ENCODE measurements around the gene NDUFB7. TPM values are rescaled to one million over a fixed set of nuclear protein-coding genes. Genes with fewer than 3 reads are reported as not detected.

The NDUFB7 gene
- polyA plus RNA-seq, 1 donor from 2014 or later = 224 TPM

DNA sequence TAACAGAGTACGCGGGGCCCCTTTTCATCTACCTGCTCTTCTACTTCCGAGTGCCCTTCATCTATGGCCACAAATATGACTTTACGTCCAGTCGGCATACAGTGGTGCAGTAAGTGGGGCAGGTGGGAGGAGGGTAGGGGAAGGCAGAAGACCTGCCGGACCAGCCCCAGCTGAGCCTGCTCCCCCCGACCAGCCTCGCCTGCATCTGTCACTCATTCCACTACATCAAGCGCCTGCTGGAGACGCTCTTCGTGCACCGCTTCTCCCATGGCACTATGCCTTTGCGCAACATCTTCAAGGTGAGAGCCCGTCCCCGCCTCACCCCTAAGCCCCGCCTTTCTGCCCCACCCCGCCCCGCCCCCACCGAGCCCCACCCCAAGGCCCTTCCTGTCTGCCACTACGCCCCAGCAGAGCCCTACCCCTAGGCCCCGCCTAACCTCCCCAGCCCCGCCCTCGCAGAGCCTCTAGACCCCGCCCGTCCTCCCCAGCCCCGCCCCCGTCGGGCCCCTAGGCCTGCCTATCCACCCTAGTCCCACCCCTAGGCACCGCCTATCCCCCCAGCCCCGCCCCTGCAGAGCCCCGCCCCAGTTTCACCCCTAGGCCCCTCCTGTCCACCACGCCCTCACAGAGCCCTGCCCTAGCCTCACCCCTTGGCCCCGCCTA is 7.7 kb downstream of the NDUFB7 start:
- Mint-ChIP-seq H3K4me3 (no peak overlapping the region), H3K27me3 (no peaks in the 10 kb centered on the region), H3K27ac (peak overlapping the region in 1 of 3 donors; percentile 59), H3K4me1 (peaks cover 8 to 16% (median 8%) of the 10 kb centered on the region in 3 donors), H3K36me3 (no peaks in the 10 kb centered on the region), H3K9me3 (no peaks in the 10 kb centered on the region)

DNA sequence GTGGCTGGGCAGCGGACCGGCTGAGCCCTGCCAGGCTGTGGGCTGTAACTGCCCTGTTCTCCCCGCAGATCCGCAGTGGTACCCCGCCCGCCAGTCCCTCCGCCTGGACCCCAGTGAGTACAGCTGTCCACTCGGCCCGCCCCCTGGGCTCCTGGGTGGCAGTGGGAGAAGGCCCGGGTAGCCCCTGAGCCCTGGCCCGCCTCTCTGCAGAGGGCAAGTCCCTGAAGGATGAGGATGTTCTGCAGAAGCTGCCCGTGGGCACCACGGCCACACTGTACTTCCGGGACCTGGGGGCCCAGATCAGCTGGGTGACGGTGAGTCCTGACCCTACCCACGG is 8.3 kb downstream of the NDUFB7 start:
- H3K4me3 Mint-ChIP-seq = no peak overlapping the region
- peaks cover 8 to 15% (median 8%) of the 10 kb centered on the region in 3 donors for H3K4me1 Mint-ChIP-seq
- H3K9me3 Mint-ChIP-seq = no peaks in the 10 kb centered on the region
- H3K36me3 Mint-ChIP-seq = no peaks in the 10 kb centered on the region
- H3K27me3 Mint-ChIP-seq = no peaks in the 10 kb centered on the region
- H3K27ac Mint-ChIP-seq = no peak overlapping the region

DNA sequence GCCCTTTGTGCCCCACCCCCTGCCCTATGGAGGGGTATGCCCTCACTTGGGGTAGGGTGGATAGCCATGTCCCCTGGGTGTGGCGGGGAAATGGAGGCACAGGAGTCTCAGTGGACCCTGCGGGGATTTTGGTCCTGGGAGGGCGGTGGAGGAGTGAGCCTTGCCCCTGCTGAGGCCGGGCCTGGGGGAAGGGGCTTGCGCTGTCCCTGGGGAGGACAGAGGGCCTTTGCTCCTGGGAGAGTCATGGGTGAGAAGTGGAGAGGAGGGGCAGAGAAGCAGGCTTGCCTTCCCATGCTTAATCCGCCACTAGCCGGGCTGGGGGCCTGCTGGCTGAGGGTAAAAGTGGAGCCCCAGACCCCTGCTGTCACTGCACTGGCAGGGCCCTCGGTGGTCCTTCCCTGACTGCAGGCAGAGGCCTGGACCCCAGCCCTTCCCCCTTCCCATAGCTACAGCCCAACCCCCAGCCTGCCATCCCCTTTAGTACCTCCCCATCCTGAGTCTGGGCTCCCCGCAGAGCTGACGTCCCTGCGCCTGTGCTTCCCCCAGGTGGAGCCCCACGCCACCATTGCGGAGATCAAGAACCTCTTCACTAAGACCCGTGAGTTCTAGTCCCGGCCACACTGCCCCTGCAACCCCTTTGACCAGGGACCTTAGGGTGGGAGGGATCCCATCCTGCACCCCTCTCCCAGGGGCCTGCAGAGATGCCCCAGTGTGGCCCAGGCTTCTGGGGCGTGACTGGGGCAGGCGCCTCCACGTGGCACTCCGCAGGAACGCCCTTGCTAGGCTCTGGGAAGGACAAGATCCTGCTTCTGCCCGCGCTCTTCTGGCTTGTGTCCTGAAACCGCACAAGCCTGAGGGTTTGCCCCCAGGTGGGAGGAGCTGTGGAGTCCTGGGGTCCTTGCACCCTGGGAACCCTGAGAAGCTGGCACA is 8.9 kb downstream of the NDUFB7 start:
- Mint-ChIP-seq H3K9me3 (no peaks in the 10 kb centered on the region), H3K4me1 (peaks cover 4 to 14% (median 4%) of the 10 kb centered on the region in 3 donors), H3K36me3 (no peaks in the 10 kb centered on the region), H3K27me3 (no peaks in the 10 kb centered on the region), H3K4me3 (no peak overlapping the region), H3K27ac (peak overlapping the region in 1 of 3 donors; percentile 86)

DNA sequence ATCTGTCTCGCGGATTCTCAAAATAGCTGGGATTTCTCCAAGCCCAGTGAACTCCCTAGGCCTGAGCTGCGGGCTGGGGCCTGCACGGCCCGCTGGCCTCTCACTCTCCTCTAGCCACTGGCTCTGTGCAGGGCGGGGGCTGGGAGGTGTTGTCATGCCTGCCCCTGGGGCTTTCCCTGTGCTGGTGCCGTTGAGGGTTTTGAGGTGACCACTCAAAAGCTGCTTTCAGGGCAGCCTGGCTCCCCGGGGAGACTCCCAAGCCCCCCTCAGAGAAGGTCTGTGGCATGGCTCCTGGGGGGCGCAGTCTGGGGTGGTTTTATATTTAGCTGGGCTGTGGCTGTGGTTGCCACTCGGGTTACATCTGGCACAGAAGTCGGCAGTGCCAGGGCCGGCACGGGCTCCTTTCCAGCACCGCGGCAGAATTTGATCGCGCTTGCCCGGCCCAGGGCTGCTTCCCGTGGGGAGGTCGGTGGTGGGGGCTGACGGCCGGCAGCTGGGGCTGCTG is 10.0 kb downstream of the NDUFB7 start:
- H3K27me3 Mint-ChIP-seq = no peaks in the 10 kb centered on the region
- peaks cover 4 to 7% (median 4%) of the 10 kb centered on the region in 3 donors for H3K4me1 Mint-ChIP-seq
- H3K27ac Mint-ChIP-seq = no peak overlapping the region
- H3K4me3 Mint-ChIP-seq = no peak overlapping the region
- H3K9me3 Mint-ChIP-seq = no peaks in the 10 kb centered on the region
- H3K36me3 Mint-ChIP-seq = no peaks in the 10 kb centered on the region

DNA sequence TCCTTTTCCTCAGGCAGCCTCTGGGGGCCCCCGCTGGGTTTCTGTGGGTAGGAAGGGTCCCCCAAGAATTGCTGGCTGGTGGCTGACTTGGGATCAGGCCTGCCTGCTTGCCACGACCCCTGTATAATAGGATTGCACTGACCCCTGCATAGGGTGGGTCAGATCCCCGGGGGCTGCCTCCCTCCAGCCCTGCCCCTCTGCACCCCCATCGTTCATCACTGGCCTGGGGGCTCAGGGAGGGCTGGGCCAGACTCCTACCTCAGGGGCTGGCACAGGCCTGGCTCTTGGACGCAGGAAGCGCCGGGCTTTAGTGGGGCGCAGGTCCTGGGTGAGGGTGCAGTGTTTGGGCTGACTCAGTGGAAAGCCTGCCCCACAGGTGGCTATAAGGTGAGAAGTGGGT is 10.6 kb downstream of the NDUFB7 start:
- no peaks in the 10 kb centered on the region for H3K27me3 Mint-ChIP-seq
- H3K4me3 Mint-ChIP-seq = no peak overlapping the region
- peaks cover 8 to 13% (median 9%) of the 10 kb centered on the region in 3 donors for H3K4me1 Mint-ChIP-seq
- no peak overlapping the region for H3K27ac Mint-ChIP-seq
- no peaks in the 10 kb centered on the region for H3K9me3 Mint-ChIP-seq
- no peaks in the 10 kb centered on the region for H3K36me3 Mint-ChIP-seq

DNA sequence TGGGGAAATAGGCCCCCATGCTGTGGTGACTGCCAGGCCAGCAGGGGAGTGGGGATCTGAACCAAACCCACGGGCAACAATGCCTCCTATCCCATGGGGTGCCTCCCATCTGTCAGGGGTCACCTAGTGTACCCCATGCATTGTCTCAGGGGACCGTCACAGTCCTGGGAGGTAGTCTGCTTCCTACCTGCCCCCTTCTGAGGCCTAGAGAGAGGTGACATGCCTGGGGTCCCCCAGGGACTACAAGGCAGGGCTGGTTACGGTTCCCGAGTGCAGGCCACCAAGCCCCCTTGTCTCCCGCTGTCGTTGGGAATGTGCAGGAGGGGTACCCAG is 11.1 kb downstream of the NDUFB7 start:
- H3K9me3 Mint-ChIP-seq = no peaks in the 10 kb centered on the region
- no peaks in the 10 kb centered on the region for H3K36me3 Mint-ChIP-seq
- peak overlapping the region in 1 of 4 donors; percentile 12 for H3K4me3 Mint-ChIP-seq
- peaks cover 8 to 13% (median 13%) of the 10 kb centered on the region in 3 donors for H3K4me1 Mint-ChIP-seq
- no peaks in the 10 kb centered on the region for H3K27me3 Mint-ChIP-seq
- H3K27ac Mint-ChIP-seq = no peak overlapping the region

DNA sequence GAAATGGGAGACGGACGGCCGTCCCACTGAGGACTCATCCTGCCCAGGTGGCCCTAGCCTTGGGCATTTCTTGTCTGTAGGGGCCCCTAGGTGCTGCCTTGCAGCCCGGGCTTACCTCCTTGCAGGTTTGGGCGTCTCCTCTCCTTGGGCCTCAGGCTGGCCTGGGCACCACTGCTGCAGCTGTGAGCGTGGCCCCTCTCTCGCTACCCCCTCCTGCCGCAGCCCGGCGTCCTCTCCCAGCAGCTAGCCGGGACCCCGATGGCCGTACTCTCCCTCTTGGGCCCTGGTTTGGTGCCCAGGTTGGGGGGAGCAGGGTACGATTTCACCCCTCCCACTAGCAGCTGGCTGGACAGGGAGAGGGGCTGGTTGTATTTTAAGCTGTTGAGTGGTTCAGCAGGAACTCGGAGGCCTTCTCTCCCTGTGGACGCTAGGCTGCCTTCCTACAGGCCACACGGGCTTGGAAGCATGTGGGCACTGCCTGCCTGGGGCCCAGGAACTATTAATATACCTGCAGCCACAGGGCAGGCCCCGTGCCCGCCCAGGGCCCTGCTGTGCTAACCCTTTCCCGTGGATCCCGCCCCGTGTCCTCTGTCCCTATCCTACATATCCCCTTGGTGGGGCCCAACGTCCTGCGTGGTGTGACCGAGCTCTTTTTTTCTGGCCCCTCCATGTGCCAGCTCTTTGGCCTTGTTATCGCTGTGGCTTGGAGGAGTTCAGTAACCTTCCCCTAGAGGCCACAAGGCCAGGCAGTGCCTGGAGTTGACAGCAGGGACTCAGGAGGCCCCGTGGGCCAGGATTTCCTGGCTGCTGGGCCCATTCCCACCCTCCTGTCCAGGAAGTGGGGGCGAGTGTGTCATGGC is 11.7 kb downstream of the NDUFB7 start:
- Mint-ChIP-seq H3K4me1 (peaks cover 8 to 13% (median 13%) of the 10 kb centered on the region in 3 donors), H3K36me3 (no peaks in the 10 kb centered on the region), H3K9me3 (no peaks in the 10 kb centered on the region), H3K27ac (no peak overlapping the region), H3K27me3 (no peaks in the 10 kb centered on the region), H3K4me3 (peak overlapping the region in 1 of 4 donors; percentile 12)

DNA sequence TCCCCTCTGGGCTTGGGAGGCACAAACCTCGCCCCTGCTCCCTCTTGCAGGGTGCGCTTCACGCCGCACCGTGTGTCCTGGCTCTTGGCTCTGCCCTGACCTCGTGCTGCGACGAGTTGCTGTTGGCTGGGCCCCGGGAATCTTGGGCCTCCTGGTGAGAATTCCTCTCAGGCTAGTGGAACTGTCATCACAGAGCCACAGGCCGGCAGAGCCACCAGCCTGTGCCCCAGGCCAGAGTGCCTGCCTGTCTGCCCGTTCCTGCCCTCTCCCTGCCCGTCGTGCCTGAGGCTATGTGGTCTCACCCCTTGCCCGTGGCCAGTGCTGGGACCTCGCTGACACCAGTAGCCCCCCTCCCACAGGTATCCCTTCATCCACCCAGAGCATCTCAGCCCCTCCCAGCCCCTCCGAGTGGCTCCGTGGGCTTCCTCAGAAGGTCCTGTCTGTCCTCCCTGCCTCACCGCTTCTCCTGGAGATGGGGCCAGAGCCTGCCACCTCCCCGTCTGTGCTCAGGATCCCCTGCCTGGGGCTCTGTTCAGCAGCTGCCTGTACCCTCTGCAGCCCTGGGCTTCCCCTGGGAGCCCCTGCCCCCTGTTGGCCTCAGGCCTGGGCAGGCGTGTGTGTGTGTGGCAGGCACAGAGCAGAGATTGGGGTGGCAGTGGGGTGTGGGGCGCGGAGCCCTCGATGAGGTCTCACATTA is 13.3 kb downstream of the NDUFB7 start:
- Mint-ChIP-seq H3K4me3 (no peak overlapping the region), H3K4me1 (peaks cover 12 to 13% (median 13%) of the 10 kb centered on the region in 3 donors), H3K36me3 (no peaks in the 10 kb centered on the region), H3K27ac (no peak overlapping the region), H3K27me3 (no peaks in the 10 kb centered on the region), H3K9me3 (no peaks in the 10 kb centered on the region)

DNA sequence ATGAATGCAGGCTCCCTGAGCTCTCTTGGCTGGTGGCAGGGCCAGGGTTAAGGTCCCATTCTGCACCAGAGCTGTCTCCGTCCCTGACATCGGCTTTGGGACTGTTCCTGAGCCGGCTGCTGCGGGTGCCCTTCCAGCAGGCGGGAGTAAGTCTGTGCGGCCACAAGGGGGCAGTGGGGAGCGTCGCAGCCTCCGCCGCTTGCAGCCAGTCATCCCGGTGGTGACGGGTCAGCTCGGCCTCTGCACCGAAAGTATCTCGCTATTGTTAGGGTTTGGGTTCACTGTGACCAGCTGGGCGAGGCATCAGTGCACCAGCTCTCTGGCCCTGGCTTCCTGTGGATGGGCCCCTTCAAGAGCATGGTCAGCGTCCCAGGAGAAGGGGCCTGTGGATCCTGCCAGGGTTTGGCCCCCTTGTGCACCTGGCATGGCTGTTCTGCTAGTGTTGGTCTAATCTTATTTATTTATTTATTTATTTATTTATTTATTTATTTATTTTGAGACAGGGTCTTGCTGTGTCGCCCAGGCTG is 15.1 kb downstream of the NDUFB7 start:
- peak overlapping the region in 2 of 4 donors; percentile 58 to 60 for H3K4me3 Mint-ChIP-seq
- H3K27ac Mint-ChIP-seq = peak overlapping the region in 1 of 3 donors; percentile 25
- no peaks in the 10 kb centered on the region for H3K27me3 Mint-ChIP-seq
- no peaks in the 10 kb centered on the region for H3K36me3 Mint-ChIP-seq
- peaks cover 12 to 17% (median 13%) of the 10 kb centered on the region in 3 donors for H3K4me1 Mint-ChIP-seq
- no peaks in the 10 kb centered on the region for H3K9me3 Mint-ChIP-seq

DNA sequence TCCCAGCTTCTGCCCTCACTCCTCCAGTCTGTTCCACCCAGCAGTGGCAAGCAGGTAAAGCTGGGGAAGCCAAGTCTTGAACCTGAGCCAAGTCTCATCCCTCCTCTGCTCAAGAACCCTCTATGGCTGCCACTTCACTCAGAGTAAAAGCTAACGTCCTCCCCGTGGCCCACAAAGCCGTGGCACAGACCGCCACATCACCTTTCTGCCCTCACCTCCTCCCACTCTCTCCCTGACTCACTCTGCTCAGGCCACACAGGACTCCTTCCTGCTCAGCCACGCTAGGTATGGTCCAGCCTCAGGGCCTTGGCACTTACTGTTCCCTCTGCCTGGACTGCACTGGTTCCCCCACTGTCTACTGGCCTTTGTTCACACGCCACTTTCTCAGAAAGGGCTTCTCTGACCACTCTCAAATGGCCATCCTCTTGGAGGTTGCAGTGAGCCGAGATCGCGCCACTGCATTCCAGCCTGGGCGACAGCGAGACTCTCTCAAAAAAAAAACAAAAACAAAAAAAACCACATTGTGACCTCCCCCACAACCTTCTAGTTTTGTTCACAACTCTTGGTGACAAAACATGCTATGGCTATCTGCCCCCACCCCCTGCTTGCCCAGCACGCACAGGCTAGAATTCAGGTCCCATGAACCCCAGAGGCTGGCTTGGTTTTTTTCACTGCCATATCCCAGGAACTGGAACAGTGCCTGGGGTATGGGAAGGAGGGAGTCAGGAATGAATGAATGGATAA is 15.8 kb downstream of the NDUFB7 start:
- peaks cover 14 to 20% (median 17%) of the 10 kb centered on the region in 3 donors for H3K4me1 Mint-ChIP-seq
- peak overlapping the region in 2 of 3 donors; percentile 25 to 60 for H3K27ac Mint-ChIP-seq
- H3K9me3 Mint-ChIP-seq = no peaks in the 10 kb centered on the region
- H3K27me3 Mint-ChIP-seq = no peaks in the 10 kb centered on the region
- no peaks in the 10 kb centered on the region for H3K36me3 Mint-ChIP-seq
- H3K4me3 Mint-ChIP-seq = peak overlapping the region in 1 of 4 donors; percentile 17

DNA sequence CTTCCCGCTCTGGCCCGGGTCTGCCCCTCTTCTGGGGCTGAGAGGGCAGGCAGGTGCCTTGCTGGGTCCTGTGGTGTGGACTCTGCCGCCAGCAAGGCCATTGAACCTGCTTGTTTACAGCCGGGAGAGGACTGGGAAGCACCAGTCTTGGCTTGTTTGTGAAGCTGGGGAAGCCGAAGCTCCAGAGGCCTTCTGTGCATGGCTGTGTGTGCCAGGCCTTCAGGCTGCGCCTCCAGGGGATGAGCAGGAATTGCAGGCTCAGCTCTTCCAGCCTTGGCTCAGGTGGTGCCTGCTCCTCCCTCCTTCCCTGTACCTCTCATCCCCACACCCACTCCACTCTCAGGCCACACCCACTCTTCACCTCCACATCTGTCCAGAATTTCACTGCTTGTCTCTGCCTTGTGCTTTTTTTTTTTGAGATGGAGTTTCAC is 17.5 kb downstream of the NDUFB7 start:
- H3K27ac Mint-ChIP-seq = no peak overlapping the region
- no peaks in the 10 kb centered on the region for H3K36me3 Mint-ChIP-seq
- no peaks in the 10 kb centered on the region for H3K27me3 Mint-ChIP-seq
- peak overlapping the region in 1 of 4 donors; percentile 63 for H3K4me3 Mint-ChIP-seq
- H3K9me3 Mint-ChIP-seq = no peaks in the 10 kb centered on the region
- peaks cover 20 to 27% (median 24%) of the 10 kb centered on the region in 3 donors for H3K4me1 Mint-ChIP-seq

DNA sequence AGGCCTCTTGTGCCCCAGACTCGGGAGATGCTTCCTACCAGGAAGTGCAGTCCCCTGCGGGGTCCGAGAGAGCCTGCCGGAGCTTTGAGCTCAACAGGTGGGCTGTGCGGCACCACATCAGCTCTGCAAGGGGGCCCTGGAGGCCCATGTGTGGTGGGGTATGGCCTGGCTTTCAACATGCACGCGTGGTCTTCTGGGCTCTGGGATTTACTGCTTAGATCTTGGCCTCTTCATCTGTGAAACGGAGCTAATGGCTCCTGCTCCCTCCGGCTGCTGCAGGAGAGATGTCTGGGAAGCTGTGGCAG is 18.0 kb downstream of the NDUFB7 start:
- Mint-ChIP-seq H3K36me3 (no peaks in the 10 kb centered on the region), H3K4me1 (peaks cover 20 to 27% (median 24%) of the 10 kb centered on the region in 3 donors), H3K27ac (no peak overlapping the region), H3K9me3 (no peaks in the 10 kb centered on the region), H3K27me3 (no peaks in the 10 kb centered on the region), H3K4me3 (no peak overlapping the region)

DNA sequence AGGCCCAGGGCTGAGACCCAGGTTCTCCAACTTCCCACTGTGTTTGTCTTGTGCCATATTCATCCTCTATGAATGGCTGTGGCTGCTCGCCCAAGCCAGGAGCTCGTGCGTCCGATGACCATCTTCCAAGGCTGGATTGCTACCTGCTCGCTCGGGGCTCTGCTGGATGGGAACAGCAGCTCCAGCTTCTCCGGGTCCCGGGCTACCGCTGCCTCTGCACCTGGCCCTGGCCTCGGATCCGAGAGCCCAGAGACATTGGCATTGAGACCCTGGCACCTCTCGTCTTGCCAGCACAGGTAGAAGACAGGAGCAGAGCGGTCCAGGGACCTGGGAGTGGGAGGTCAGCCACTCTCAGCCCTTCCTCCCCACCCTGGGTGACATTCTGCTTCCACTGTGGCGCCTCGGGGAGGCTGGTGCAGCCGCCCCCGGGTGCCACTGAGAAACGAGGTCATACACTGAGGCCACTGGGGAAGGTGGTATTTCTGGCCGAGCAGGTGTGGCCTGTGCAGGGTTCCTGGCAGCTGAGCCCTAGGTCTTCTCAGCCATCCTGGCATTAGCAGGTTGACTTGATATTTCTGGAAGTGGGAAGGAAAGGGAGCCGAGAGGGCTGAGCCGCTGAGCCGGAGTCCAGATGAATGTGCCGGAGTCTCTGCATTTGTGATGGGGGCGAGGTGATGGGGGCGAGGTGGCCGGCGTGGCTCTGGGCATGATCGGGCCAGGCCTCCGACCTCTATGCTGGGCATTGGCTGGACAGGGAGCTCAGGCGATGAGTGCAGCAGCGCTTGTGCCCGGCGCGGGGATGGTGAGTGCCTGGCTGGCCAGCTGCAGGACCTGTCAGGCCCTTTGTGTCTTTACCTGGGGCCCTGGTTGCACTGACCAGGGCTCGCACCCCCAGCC is 18.6 kb downstream of the NDUFB7 start:
- Mint-ChIP-seq H3K9me3 (no peaks in the 10 kb centered on the region), H3K4me1 (peaks cover 20 to 27% (median 25%) of the 10 kb centered on the region in 3 donors), H3K27me3 (no peaks in the 10 kb centered on the region), H3K4me3 (no peak overlapping the region), H3K27ac (peak overlapping the region in 1 of 3 donors; percentile 80), H3K36me3 (peaks cover under 1% of the 10 kb centered on the region)

All from IgD-negative memory B cell (primary cell).